ENCODE measurements around the gene TSPOAP1. TPM values are rescaled to one million over a fixed set of nuclear protein-coding genes. Genes with fewer than 3 reads are reported as not detected.

Gene TSPOAP1
- total RNA-seq, 1 experiment from 2014 or later: 6.0 TPM

DNA sequence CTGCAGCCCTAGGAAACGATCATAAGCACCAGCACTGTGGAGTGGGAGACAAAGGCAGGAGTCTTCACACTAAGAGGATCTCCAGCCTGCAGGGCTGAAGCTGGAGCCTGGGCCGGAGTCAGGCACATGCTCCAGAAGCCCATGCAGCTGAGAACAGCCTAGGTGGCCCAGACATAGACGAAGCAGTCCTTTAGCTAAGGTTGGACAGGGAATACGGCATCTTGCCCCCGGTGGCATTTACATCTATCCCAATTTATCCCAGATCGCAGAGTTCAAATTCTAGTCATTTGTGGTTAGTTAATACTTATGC is 13.9 kb downstream of the TSPOAP1 start:
- Histone ChIP-seq H3K36me3 (ENCODE audit: control insufficient read depth, insufficient read depth, low read length) (no peaks in the 10 kb centered on the region), H3K27me3 (replicated peaks; ENCODE audit: control insufficient read depth, insufficient read depth, low read length) (no peaks in the 10 kb centered on the region), H3K4me3 (ENCODE audit: low read depth, low read length) (no peak overlapping the region), H3K9me3 (no peaks in the 10 kb centered on the region), H3K4me1 (peaks cover 16% of the 10 kb centered on the region)
- Mint-ChIP-seq H3K9me3 (ENCODE audit: unreplicated experiment) (no peaks in the 10 kb centered on the region), H3K27ac (ENCODE audit: unreplicated experiment) (no peak overlapping the region), H3K4me1 (ENCODE audit: low read depth, unreplicated experiment) (peaks cover 20% of the 10 kb centered on the region), H3K27me3 (ENCODE audit: insufficient read depth, unreplicated experiment) (no peaks in the 10 kb centered on the region), H3K4me3 (ENCODE audit: unreplicated experiment) (no peak overlapping the region), H3K36me3 (ENCODE audit: insufficient read depth, unreplicated experiment) (no peaks in the 10 kb centered on the region)
- CTCF ChIA-PET: interaction anchor here (0.6 to 1.9 kb wide), 2 partner anchors 103 to 137 kb away, joined by 4 to 5 read pairs; partner anchors contain the start of gene RNF43
- intact Hi-C loops (cut with micrococcal nuclease; ENCODE audit: unreplicated experiment): loop anchor here (5.0 kb wide), 1 partner anchor 48 kb away; no protein-coding TSS in a partner anchor
- TF ChIP-seq, protein P1, sequence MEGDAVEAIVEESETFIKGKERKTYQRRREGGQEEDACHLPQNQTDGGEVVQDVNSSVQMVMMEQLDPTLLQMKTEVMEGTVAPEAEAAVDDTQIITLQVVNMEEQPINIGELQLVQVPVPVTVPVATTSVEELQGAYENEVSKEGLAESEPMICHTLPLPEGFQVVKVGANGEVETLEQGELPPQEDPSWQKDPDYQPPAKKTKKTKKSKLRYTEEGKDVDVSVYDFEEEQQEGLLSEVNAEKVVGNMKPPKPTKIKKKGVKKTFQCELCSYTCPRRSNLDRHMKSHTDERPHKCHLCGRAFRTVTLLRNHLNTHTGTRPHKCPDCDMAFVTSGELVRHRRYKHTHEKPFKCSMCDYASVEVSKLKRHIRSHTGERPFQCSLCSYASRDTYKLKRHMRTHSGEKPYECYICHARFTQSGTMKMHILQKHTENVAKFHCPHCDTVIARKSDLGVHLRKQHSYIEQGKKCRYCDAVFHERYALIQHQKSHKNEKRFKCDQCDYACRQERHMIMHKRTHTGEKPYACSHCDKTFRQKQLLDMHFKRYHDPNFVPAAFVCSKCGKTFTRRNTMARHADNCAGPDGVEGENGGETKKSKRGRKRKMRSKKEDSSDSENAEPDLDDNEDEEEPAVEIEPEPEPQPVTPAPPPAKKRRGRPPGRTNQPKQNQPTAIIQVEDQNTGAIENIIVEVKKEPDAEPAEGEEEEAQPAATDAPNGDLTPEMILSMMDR (IDR thresholded peaks at IDR 0.05; ENCODE audit: insufficient read depth in 1 of 2, low read depth in 1 of 2, low read length in 1 of 2, severe bottlenecking in 1 of 2, unreplicated experiment in 1 of 2): no peak
- DNase-seq: no peak
- POLR2A ChIA-PET: no interaction called here
- BruUV-seq (replicated peaks): no TSS peak

DNA sequence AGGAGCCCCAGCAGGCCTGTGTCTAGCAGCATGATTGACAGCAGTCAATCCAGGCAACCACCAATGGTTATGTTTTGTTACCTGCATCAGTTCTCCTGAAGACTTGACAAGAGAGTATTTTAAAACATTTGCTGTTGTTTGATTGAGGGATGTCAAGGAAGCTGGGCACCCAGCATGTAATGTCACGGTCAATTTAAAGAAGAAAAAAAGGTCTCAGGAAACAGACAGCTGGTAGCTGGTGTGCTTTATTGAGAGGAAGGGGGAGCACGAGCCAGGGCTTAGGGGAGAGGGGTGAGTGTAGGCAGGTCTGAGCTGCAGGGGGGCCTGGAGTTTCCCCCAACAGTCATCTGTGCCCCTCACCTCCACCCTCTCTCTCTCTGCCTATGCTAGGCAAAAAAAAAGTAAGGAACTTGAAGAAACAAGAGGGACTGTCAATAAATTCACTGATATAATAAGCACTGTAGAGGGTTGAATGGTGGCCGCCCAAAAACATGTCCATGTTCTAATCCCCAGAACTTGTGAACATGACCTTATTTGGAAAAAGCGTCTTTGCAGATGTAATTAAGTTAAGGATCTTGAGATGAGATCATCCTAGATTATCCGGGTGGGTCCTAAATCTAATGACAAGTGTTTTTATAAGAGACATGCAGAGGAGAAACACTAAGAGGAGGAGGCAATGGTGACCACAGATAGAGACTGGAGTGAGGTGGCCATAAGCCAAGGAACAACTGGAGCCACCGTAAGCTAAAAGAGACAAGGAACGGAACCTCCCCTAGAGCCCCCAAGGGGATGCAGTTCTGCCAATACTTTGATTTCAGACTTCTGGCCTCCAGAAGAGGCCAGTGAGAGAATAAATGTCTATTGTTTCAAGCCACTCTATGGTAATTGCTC is 14.5 kb downstream of the TSPOAP1 start:
- POLR2A ChIA-PET: no interaction called here
- intact Hi-C loops (cut with micrococcal nuclease; ENCODE audit: unreplicated experiment): no loop called here
- no peak overlapping the region for H3K4me3 Mint-ChIP-seq (ENCODE audit: unreplicated experiment)

DNA sequence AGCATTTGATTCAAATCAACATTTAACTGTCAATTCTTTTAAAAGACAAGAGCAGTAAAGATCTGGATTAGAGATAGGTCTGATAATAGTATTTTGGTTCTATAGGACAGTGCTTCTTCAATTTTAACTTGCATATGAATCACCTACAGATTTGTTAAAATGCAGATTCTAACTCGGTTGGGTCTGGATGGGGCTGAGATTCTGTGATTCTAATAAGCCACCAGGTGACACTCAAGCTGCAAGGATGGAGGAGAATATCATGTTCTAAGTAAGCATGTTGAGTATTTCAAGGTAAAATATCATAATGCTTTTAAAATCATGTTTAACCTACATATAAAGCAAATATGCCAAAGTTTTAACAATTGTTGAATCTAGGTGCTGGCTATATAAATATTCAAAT is 15.8 kb downstream of the TSPOAP1 start:
- no peak for DNase-seq
- peaks cover 18% of the 10 kb centered on the region for H3K4me1 Mint-ChIP-seq (ENCODE audit: low read depth, unreplicated experiment)
- POLR2A ChIA-PET: no interaction called here

More for the DNA sequence above, 14.5 kb downstream of the TSPOAP1 start:
- H3K27me3 ChIP-seq (replicated peaks; ENCODE audit: control insufficient read depth, insufficient read depth, low read length): no peaks in the 10 kb centered on the region
- H3K9me3 ChIP-seq: no peaks in the 10 kb centered on the region
- TF ChIP-seq, protein P1 (IDR thresholded peaks at IDR 0.05; ENCODE audit: insufficient read depth in 1 of 2, low read depth in 1 of 2, low read length in 1 of 2, severe bottlenecking in 1 of 2, unreplicated experiment in 1 of 2): no peak
- H3K4me1 Mint-ChIP-seq (ENCODE audit: low read depth, unreplicated experiment): peaks cover 20% of the 10 kb centered on the region
- no peak for DNase-seq
- H3K36me3 ChIP-seq (ENCODE audit: control insufficient read depth, insufficient read depth, low read length): no peaks in the 10 kb centered on the region
- no peak overlapping the region for H3K27ac Mint-ChIP-seq (ENCODE audit: unreplicated experiment)
- H3K4me3 ChIP-seq (ENCODE audit: low read depth, low read length): no peak overlapping the region
- peaks cover 16% of the 10 kb centered on the region for H3K4me1 ChIP-seq
- H3K36me3 Mint-ChIP-seq (ENCODE audit: insufficient read depth, unreplicated experiment): no peaks in the 10 kb centered on the region
- BruUV-seq (replicated peaks): no TSS peak
- no peaks in the 10 kb centered on the region for H3K27me3 Mint-ChIP-seq (ENCODE audit: insufficient read depth, unreplicated experiment)
- CTCF ChIA-PET: interaction anchor here (1.9 kb wide), 1 partner anchor 103 kb away, joined by 5 read pairs; the partner anchor contains the start of gene RNF43
- no peaks in the 10 kb centered on the region for H3K9me3 Mint-ChIP-seq (ENCODE audit: unreplicated experiment)

More for the DNA sequence above, 15.8 kb downstream of the TSPOAP1 start:
- BruUV-seq (replicated peaks): no TSS peak
- Mint-ChIP-seq H3K27ac (ENCODE audit: unreplicated experiment) (no peak overlapping the region), H3K4me3 (ENCODE audit: unreplicated experiment) (no peak overlapping the region), H3K36me3 (ENCODE audit: insufficient read depth, unreplicated experiment) (no peaks in the 10 kb centered on the region), H3K27me3 (ENCODE audit: insufficient read depth, unreplicated experiment) (no peaks in the 10 kb centered on the region), H3K9me3 (ENCODE audit: unreplicated experiment) (no peaks in the 10 kb centered on the region)
- Histone ChIP-seq H3K4me3 (ENCODE audit: low read depth, low read length) (no peak overlapping the region), H3K36me3 (ENCODE audit: control insufficient read depth, insufficient read depth, low read length) (no peaks in the 10 kb centered on the region), H3K4me1 (peaks cover 10% of the 10 kb centered on the region), H3K27me3 (replicated peaks; ENCODE audit: control insufficient read depth, insufficient read depth, low read length) (no peaks in the 10 kb centered on the region), H3K9me3 (no peaks in the 10 kb centered on the region)
- CTCF ChIA-PET: interaction anchor here (0.5 kb wide), 1 partner anchor 146 kb away, joined by 5 read pairs; no protein-coding TSS in a partner anchor
- intact Hi-C loops (cut with micrococcal nuclease; ENCODE audit: unreplicated experiment): no loop called here
- TF ChIP-seq, protein P1 (IDR thresholded peaks at IDR 0.05; ENCODE audit: insufficient read depth in 1 of 2, low read depth in 1 of 2, low read length in 1 of 2, severe bottlenecking in 1 of 2, unreplicated experiment in 1 of 2): no peak
